ENCODE results near the gene CTDSPL2.

The CTDSPL2 gene

GRCh38 chr15:44426975-44427755 lies at the start of gene CTDSPL2:
CTDSPL2 (plus strand) TSS chr15:44427629; CDS start chr15:44459015, 31,386 bp downstream.
- DNase-seq (ENCODE audit: insufficient read length, low spot score) (peak; percentile 89), FAIRE-seq (peak; percentile 99)
- peak; percentile 90 for TF ChIP-seq POLR2A (IDR thresholded peaks at IDR 0.05; ENCODE audit: low read depth, low read length)

- no peak for FAIRE-seq
- DNase-seq (ENCODE audit: insufficient read length, low spot score) = no peak
- TF ChIP-seq POLR2A (IDR thresholded peaks at IDR 0.05; ENCODE audit: low read depth, low read length) = no peak
Observed at GRCh38 chr15:44381236-44381635, 46.2 kb upstream of the CTDSPL2 start.

GRCh38 chr15:44385344-44385942 lies 42.0 kb upstream of the CTDSPL2 start:
- no peak for TF ChIP-seq POLR2A (IDR thresholded peaks at IDR 0.05; ENCODE audit: low read depth, low read length)
- no peak for DNase-seq (ENCODE audit: insufficient read length, low spot score)
- peak; percentile 6 for FAIRE-seq

GRCh38 chr15:44394062-44394461 lies 33.4 kb upstream of the CTDSPL2 start:
- FAIRE-seq (peak; percentile 70), DNase-seq (ENCODE audit: insufficient read length, low spot score) (no peak)
- TF ChIP-seq POLR2A (IDR thresholded peaks at IDR 0.05; ENCODE audit: low read depth, low read length) = no peak

- no peak for TF ChIP-seq POLR2A (IDR thresholded peaks at IDR 0.05; ENCODE audit: low read depth, low read length)
- FAIRE-seq = no peak
- no peak for DNase-seq (ENCODE audit: insufficient read length, low spot score)
Observed at GRCh38 chr15:44394562-44394961, 32.9 kb upstream of the CTDSPL2 start.

- no peak for DNase-seq (ENCODE audit: insufficient read length, low spot score)
Observed at GRCh38 chr15:44397869-44398268, 29.6 kb upstream of the CTDSPL2 start.

GRCh38 chr15:44414001-44414400 lies 13.4 kb upstream of the CTDSPL2 start:
- no peak for FAIRE-seq
- no peak for TF ChIP-seq POLR2A (IDR thresholded peaks at IDR 0.05; ENCODE audit: low read depth, low read length)

More at GRCh38 chr15:44397869-44398268, 29.6 kb upstream of the CTDSPL2 start:
- peak; percentile 61 for FAIRE-seq
- no peak for TF ChIP-seq POLR2A (IDR thresholded peaks at IDR 0.05; ENCODE audit: low read depth, low read length)

GRCh38 chr15:44427756-44428724 lies 611 bp downstream of the CTDSPL2 start:
- DNase-seq (ENCODE audit: insufficient read length, low spot score) = peak; percentile 32
- peak; percentile 50 for FAIRE-seq
- no peak for TF ChIP-seq POLR2A (IDR thresholded peaks at IDR 0.05; ENCODE audit: low read depth, low read length)

More at GRCh38 chr15:44414001-44414400, 13.4 kb upstream of the CTDSPL2 start:
- no peak for DNase-seq (ENCODE audit: insufficient read length, low spot score)

GRCh38 chr15:44435893-44436667 lies 8.7 kb downstream of the CTDSPL2 start:
- TF ChIP-seq POLR2A (IDR thresholded peaks at IDR 0.05; ENCODE audit: low read depth, low read length) = no peak
- FAIRE-seq (peak; percentile 82), DNase-seq (ENCODE audit: insufficient read length, low spot score) (no peak)

- DNase-seq (ENCODE audit: insufficient read length, low spot score) (no peak), FAIRE-seq (peak; percentile 66)
- no peak for TF ChIP-seq POLR2A (IDR thresholded peaks at IDR 0.05; ENCODE audit: low read depth, low read length)
Observed at GRCh38 chr15:44438402-44438801, 11.0 kb downstream of the CTDSPL2 start.

- TF ChIP-seq POLR2A (IDR thresholded peaks at IDR 0.05; ENCODE audit: low read depth, low read length) = no peak
- no peak for FAIRE-seq
- no peak for DNase-seq (ENCODE audit: insufficient read length, low spot score)
Observed at GRCh38 chr15:44441095-44441501, 13.7 kb downstream of the CTDSPL2 start.

- no peak for TF ChIP-seq POLR2A (IDR thresholded peaks at IDR 0.05; ENCODE audit: low read depth, low read length)
- FAIRE-seq (no peak), DNase-seq (ENCODE audit: insufficient read length, low spot score) (no peak)
Observed at GRCh38 chr15:44443515-44443914, 16.1 kb downstream of the CTDSPL2 start.

- FAIRE-seq (no peak), DNase-seq (ENCODE audit: insufficient read length, low spot score) (no peak)
- TF ChIP-seq POLR2A (IDR thresholded peaks at IDR 0.05; ENCODE audit: low read depth, low read length) = no peak
Observed at GRCh38 chr15:44447772-44448376, 20.4 kb downstream of the CTDSPL2 start.
